H1 (cell line): ENCODE measurements around the gene FAM53A. TPM values are rescaled to one million over a fixed set of nuclear protein-coding genes. Genes with fewer than 3 reads are reported as not detected.

ENCODE experiments used
- POU5F1 ChIP-seq: IDR thresholded peaks from 2 replicates; pipeline ENCODE4 v1.6.1; 2011; ENCODE audit warnings: low read depth, mild to moderate bottlenecking, low read length, moderate library complexity
- polyA plus RNA-seq, 7 experiments: library from polyadenylated mRNA; depleted of rRNA in 3 of 7; stranded (reverse) in 5 of 7; unstranded in 2 of 7; fragments of >200 nt in 5 of 7; fragments of 200-250 nt in 2 of 7; gene quantifications; 1 replicate in 5 of 7; 2 replicates in 1 of 7; 4 replicates in 1 of 7; pipeline versions ENCODE4 v1.2.1 to v1.2.3, GENCODE V29; 2011 to 2013; ENCODE audit warnings: missing spikeins in 2 of 7, mixed read lengths in 2 of 7
- total RNA-seq: library from RNA; stranded (reverse); fragmentation: NEBNext Ultra II Directional; extraction: Animal tissue kit (Norgen Biotek cat#: 25700); gene quantifications from 2 replicates; pipeline ENCODE4 v1.2.1, GENCODE V29; 2021

Gene FAM53A
- total and polyA plus RNA-seq, 2 of the 8 experiments (the other 6 are each of a cell fraction or from before 2014, with no cell fraction given): 1.9 to 2.0 TPM

DNA sequence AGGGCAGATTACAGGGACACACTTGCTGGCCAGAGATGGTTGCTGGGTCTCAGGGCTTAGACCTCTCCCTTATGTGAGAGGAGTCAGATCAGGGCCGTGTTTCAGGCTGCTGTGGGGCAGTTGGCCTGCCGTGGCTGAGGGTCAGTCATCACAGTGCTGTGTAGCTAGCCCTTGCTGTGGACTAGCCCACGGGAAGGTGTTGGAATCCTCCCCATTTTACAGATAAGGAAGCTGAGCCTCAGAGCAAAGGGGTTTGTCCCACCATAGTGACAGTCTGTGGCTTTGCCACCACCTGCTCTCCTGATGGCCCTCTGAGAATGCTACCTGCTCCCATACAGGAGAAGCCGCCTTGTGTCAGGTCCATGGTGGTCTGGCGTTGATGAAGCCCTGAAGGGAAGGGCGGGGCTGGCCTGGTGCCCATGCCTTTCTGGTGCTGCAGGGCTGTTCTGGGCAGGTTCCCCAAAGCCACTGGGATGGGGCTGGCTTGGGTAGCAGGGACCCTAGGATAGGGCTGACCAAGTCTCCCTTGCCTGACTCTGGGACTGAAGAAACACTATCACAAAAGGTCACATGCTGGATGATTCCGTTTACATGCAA lies 2.4 kb upstream of the FAM53A start (continued):
- TF ChIP-seq POU5F1: no peak
